GM18526 (cell line): Measurements from ENCODE around the gene PLXND1.

Experiments used
- POLR2A ChIP-seq: IDR thresholded peaks from 3 replicates; pipeline ENCODE4 v1.6.1; 2011; ENCODE audit not compliant: insufficient read length; ENCODE audit errors: extremely low read depth

The PLXND1 gene

DNA sequence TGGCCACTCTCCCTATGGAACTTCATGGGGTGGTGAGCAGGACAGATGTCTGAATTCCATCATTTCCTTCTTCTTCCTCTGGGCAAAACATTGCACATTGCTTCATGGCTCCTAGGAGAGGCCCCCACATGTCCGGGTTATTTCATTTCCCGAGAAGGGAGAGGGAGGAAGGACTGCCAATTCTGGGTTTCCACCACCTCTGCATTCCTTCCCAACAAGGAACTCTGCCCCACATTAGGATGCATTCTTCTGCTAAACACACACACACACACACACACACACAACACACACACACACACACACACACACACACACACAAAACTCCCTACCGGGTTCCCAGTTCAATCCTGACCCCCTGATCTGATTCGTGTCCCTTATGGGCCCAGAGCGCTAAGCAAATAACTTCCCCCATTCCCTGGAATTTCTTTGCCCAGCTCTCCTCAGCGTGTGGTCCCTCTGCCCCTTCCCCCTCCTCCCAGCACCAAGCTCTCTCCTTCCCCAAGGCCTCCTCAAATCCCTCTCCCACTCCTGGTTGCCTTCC lies 76.2 kb downstream of the PLXND1 start:
- no peak for TF ChIP-seq POLR2A

- TF ChIP-seq POLR2A: no peak
Measured at GRCh38 chr3:129529436-129530210, 76.9 kb downstream of the PLXND1 start.

- TF ChIP-seq POLR2A: no peak
Measured at GRCh38 chr3:129528589-129529100, 77.8 kb downstream of the PLXND1 start, which contains the start of gene RHO. TSS of gene RHO (plus strand) at chr3:129528639. CDS start at chr3:129528734, 95 bp downstream.

DNA sequence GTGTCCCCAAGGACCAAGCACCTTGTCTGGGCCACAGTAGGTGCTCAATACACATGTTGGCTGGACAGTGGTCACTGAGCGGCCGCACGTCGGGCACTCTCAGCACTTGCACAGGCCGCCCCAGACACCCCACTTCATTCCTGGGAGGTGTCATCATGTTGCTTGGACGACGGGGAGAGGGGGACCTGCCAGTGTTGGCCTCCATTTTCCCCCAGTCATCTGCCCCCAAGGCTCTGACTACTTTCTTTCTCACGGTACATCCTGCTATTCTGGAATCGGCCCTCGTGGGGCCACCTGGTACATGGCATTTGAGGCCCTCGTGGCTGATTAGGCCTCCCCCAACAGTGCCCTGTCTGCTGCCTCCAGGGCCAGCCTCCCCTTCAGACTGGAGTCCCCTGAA lies 79.2 kb downstream of the PLXND1 start:
- no peak for TF ChIP-seq POLR2A

GRCh38 chr3:129526121-129526900 lies 80.2 kb downstream of the PLXND1 start:
- TF ChIP-seq POLR2A: no peak

DNA sequence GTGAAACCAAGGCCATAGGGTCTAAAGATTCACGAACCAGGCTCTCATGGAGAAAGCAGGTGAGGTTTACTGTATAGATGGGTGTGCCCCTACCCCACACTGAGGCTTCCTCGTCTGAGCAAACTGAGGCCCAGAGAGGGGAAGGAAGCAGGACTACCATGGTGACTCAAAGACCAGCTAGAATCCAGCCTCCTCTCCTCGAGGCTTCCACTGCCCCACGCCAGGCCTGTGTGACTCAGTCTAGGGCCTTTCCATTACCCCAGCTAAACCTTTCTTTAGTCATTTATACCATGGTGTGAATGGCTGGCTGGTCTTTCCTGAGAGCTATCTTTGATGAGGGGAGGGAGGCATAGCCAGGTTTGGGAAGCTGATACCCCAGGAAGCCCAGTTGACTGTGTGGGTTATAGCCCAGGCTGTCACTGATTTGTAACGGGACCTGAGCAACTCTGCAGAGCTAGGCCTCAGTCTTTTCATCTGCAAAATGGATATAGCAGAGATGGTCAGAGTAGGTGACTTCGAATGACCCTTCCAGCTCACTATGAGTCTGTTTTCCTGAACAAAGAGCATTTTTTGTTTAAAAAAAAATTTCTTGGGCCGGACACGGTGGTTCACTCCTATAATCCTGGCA lies 81.0 kb downstream of the PLXND1 start:
- TF ChIP-seq POLR2A: no peak

DNA sequence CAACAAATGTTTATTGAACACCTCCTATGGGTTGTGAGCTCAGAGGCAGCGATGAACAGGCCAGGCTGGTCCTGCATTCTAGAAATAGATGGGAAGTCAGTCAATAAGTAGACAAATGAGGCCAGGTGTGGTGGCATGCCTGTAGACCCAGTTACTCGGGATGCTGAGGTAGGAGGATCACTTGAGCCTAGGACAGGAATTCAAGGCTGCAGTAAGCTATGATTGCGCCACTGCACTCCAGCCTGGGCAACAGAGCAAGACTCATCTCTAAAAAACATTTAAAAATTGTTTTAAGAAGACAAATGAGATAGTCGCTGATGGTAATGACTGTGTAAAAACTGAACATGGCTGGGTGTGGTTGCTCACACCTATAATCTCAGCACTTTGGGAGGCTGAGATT lies 82.4 kb downstream of the PLXND1 start:
- no peak for TF ChIP-seq POLR2A

DNA sequence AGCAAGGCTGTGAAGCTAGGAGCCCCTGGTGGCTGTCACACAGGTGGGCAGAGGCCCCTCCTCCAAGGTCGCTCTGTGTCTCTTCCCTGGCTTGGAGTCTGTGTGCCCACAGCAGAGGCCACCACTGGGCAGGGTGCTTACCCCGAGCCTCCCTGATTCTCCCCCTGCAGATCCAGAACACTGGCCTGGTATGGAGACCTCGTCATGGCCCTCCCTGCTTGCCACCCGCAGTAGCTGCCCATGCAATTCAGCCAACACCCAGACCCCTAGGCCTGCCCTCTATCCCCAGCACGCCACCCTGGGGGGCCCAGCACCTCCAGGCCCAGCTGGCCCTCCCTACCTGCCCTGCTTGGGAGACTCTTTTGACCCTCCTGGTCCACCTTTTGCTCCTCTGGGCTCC lies 83.5 kb downstream of the PLXND1 start:
- TF ChIP-seq POLR2A: no peak

- no peak for TF ChIP-seq POLR2A
Measured at GRCh38 chr3:129521611-129522010, 84.9 kb downstream of the PLXND1 start.

- no peak for TF ChIP-seq POLR2A
Measured at GRCh38 chr3:129520960-129521359, 85.5 kb downstream of the PLXND1 start.

DNA sequence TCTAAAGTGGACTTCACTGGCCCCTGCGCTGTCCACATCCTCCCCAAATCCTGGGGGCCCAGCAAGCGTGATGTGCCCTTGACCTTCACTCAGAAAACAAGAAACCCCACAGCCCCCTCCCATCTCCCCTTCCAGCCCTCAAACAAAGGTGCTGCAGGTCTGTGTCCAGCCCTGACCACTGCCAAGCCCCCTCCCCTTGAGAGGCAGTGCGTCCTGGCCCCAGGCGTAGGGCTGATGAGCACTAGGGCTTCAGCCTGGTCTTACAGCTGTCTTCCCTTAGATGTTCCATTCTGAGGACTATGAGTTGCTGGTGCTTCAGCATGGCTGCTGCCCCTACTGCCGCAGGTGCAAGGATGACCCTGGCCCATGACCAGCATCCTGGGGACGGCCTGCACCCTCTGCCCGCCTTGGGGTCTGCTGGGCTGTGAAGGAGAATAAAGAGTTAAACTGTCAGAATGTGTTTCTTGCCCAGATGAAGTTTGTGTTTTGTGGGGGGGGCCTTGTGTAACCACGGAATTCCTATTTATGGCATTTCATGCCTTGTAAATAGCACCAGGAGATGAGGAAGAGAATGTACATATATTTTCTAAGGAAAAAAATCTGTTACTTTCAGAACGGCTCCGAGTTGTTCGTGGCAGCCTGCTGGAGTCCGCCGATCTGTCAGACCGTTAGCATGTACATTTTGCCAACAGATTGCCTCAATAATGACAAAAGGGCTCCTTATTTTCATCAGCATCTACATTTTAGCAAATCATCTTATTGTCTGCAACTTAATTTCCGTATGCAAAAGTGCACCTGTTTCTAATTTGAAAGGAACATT lies 86.4 kb downstream of the PLXND1 start:
- no peak for TF ChIP-seq POLR2A

GRCh38 chr3:129519449-129519848 lies 87.0 kb downstream of the PLXND1 start:
- no peak for TF ChIP-seq POLR2A

- no peak for TF ChIP-seq POLR2A
Measured at GRCh38 chr3:129518581-129518980, 87.9 kb downstream of the PLXND1 start.

GRCh38 chr3:129518038-129518561 lies 88.4 kb downstream of the PLXND1 start:
- TF ChIP-seq POLR2A: no peak
